Gastrocnemius medialis (tissue), 4 donors: Measurements from ENCODE around the gene MFSD6L.

Experiments
- POLR2A ChIP-seq, 2 donors: fragments of 450-650 bp; IDR thresholded peaks; one replicate each; pipeline ENCODE4 v1.6.1; 2017; ENCODE audit warnings: antibody characterized with exemption in 2 of 2, mild to moderate bottlenecking in 2 of 2, moderate library complexity in 2 of 2
- TF ChIP-seq, protein P1 (sequence below), 5 experiments: fragments of 450-650 bp in 3 of 5; fragments of 200-600 bp in 2 of 5; sonication (generic) in 2 of 5; IDR thresholded peaks in 4 of 5; conservative IDR thresholded peaks in 1 of 5; 1 replicate in 4 of 5; 2 replicates in 1 of 5; pipeline ENCODE4 v1.5.1; 2016 to 2019; ENCODE audit warnings: antibody characterized with exemption in 5 of 5, mild to moderate bottlenecking in 3 of 5, moderate library complexity in 3 of 5

DNA sequence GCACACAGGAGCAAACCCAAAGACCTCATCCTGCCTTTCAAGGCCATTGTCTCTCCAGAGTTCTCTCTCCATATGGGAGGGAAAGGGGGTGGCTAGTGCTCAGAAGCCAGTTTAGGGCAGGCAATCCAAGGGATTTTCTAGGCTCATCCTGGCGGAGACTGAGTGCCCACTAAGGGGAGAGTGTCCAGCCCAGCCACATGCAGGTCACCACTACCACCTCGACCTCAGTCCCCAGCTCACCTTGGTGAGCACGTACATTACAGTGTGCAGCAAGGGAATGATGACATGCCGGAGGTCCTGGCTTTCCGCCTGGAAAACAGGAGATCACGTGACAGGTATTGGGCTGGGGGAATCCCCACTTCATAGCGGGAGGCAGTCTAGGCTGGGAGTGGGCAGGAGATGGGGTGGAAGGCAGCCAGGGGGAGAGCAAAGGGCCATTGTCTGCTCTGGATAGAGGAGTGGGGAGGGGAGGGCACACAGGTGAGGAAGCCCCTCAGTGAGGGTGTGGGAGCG is 38.5 kb upstream of the MFSD6L start:
- TF ChIP-seq, protein P1, sequence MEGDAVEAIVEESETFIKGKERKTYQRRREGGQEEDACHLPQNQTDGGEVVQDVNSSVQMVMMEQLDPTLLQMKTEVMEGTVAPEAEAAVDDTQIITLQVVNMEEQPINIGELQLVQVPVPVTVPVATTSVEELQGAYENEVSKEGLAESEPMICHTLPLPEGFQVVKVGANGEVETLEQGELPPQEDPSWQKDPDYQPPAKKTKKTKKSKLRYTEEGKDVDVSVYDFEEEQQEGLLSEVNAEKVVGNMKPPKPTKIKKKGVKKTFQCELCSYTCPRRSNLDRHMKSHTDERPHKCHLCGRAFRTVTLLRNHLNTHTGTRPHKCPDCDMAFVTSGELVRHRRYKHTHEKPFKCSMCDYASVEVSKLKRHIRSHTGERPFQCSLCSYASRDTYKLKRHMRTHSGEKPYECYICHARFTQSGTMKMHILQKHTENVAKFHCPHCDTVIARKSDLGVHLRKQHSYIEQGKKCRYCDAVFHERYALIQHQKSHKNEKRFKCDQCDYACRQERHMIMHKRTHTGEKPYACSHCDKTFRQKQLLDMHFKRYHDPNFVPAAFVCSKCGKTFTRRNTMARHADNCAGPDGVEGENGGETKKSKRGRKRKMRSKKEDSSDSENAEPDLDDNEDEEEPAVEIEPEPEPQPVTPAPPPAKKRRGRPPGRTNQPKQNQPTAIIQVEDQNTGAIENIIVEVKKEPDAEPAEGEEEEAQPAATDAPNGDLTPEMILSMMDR (IDR thresholded peaks at IDR 0.05 in 4 of 5, conservative IDR thresholded peaks at IDR 0.05 in 1 of 5): no peak
- TF ChIP-seq POLR2A (IDR thresholded peaks at IDR 0.05): no peak
